Measurements from ENCODE around the gene PCDHGB4. TPM values are rescaled to one million over a fixed set of nuclear protein-coding genes. Genes with fewer than 3 reads are reported as not detected.
A peak's percentile ranks its signal among the peaks of the same experiment; 100 is the strongest.
"Not testable (repeated sequence)": the region's sequence is repeated elsewhere in the genome, so short reads cannot be mapped to it uniquely, and the experiment has no call there.

The PCDHGB4 gene
- total and polyA plus RNA-seq, 10 of the 15 experiments (the other 5 are each of a cell fraction or from before 2014, with no cell fraction given) = 0.02 to 0.20 (median 0.04) TPM; not detected in 4

- no peak overlapping the region for H3K9ac ChIP-seq (ENCODE audit: control insufficient read depth, insufficient read depth, low read length)
- H3K4me3 ChIP-seq = no peak overlapping the region
- FAIRE-seq (no peak), DNase-seq (ENCODE audit: low read depth, low spot score) (no peak), ATAC-seq (peak; percentile 56)
- intact Hi-C loops (cut with micrococcal nuclease; ENCODE audit: unreplicated experiment) (no loop called here), in situ Hi-C loops (cut with MboI) (no loop called here)
- no peaks in the 10 kb centered on the region for H4K20me1 ChIP-seq (ENCODE audit: control insufficient read depth, insufficient read depth)
- H3K9me3 ChIP-seq (replicated peaks; ENCODE audit: control insufficient read depth, insufficient read depth, low read length) = peaks cover 18% of the 10 kb centered on the region; the same call in 2 of the 3 replicates
- TF ChIP-seq PAX8 (IDR thresholded peaks at IDR 0.05) (no peak), HDGF (IDR thresholded peaks at IDR 0.05) (no peak), FOS (IDR thresholded peaks at IDR 0.05; ENCODE audit: borderline replicate concordance, extremely low read depth, insufficient read length) (no peak), RCOR1 (conservative IDR thresholded peaks at IDR 0.05; ENCODE audit: low read depth, low read length) (no peak), ZBTB40 (IDR thresholded peaks at IDR 0.05; ENCODE audit: borderline replicate concordance) (no peak), POLR2A (IDR thresholded peaks at IDR 0.05; ENCODE audit: low read depth, low read length) (no peak), SMAD5 (IDR thresholded peaks at IDR 0.05; ENCODE audit: low read depth) (no peak)
- TF ChIP-seq, protein P1, sequence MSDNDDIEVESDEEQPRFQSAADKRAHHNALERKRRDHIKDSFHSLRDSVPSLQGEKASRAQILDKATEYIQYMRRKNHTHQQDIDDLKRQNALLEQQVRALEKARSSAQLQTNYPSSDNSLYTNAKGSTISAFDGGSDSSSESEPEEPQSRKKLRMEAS (IDR thresholded peaks at IDR 0.05; ENCODE audit: low read depth, low read length) = no peak
- TF ChIP-seq, protein P2, sequence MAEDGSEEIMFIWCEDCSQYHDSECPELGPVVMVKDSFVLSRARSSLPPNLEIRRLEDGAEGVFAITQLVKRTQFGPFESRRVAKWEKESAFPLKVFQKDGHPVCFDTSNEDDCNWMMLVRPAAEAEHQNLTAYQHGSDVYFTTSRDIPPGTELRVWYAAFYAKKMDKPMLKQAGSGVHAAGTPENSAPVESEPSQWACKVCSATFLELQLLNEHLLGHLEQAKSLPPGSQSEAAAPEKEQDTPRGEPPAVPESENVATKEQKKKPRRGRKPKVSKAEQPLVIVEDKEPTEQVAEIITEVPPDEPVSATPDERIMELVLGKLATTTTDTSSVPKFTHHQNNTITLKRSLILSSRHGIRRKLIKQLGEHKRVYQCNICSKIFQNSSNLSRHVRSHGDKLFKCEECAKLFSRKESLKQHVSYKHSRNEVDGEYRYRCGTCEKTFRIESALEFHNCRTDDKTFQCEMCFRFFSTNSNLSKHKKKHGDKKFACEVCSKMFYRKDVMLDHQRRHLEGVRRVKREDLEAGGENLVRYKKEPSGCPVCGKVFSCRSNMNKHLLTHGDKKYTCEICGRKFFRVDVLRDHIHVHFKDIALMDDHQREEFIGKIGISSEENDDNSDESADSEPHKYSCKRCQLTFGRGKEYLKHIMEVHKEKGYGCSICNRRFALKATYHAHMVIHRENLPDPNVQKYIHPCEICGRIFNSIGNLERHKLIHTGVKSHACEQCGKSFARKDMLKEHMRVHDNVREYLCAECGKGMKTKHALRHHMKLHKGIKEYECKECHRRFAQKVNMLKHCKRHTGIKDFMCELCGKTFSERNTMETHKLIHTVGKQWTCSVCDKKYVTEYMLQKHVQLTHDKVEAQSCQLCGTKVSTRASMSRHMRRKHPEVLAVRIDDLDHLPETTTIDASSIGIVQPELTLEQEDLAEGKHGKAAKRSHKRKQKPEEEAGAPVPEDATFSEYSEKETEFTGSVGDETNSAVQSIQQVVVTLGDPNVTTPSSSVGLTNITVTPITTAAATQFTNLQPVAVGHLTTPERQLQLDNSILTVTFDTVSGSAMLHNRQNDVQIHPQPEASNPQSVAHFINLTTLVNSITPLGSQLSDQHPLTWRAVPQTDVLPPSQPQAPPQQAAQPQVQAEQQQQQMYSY (CRISPR knock-in tag; IDR thresholded peaks at IDR 0.05) = no peak
- no peaks in the 10 kb centered on the region; the same call in 1 of the 2 replicates for H3K4me1 ChIP-seq (ENCODE audit: control insufficient read depth, insufficient read depth, low read length)
- BruUV-seq (replicated peaks) = no TSS peak
- peak overlapping the region; percentile 43 for H3K4me2 ChIP-seq (ENCODE audit: control insufficient read depth, insufficient read depth)
- ChIA-PET POLR2A (no interaction called here), RAD21 (ENCODE audit: unreplicated experiment) (interaction anchor here (1.1 to 1.9 kb wide), 5 partner anchors 10 to 82 kb away, joined by 3 to 16 read pairs (median 8); partner anchors contain the start of genes PCDHGA11, PCDHGB3 and PCDHGC5), SMC1A (ENCODE audit: uncharacterized antibody, unreplicated experiment) (interaction anchor here (0.9 to 2.8 kb wide), 10 partner anchors 44 to 132 kb away, joined by 3 to 20 read pairs (median 7); partner anchors contain the start of genes PCDHGB3 and PCDHGC3), CTCF (interaction anchor here (1.1 to 4.2 kb wide), 15 partner anchors 8 to 132 kb away, joined by 3 to 61 read pairs (median 15); partner anchors contain the start of genes PCDHGA10, PCDHGA11, PCDHGB3 and PCDHGB7)
- no peaks in the 10 kb centered on the region for H3K36me3 ChIP-seq (ENCODE audit: control insufficient read depth in 2 of 2, insufficient read depth in 2 of 2, low read length in 1 of 2)
- 61% methylated on average over 37 of the region's 37 CpGs for WGBS (ENCODE audit: insufficient coverage, insufficient replicate concordance, low lambda C conversion rate, missing lambda C conversion rate)
- H3K27ac ChIP-seq (ENCODE audit: control insufficient read depth, insufficient read depth) = no peak overlapping the region
- H2AFZ ChIP-seq (ENCODE audit: control insufficient read depth, low read depth, low read length) = peak overlapping the region; percentile 81; the same call in 1 of the 2 replicates
- no peaks in the 10 kb centered on the region for H3K27me3 ChIP-seq (replicated peaks in 1 of 2; ENCODE audit: control insufficient read depth in 2 of 2, insufficient read depth in 2 of 2, low read length in 1 of 2)
- H3K79me2 ChIP-seq (ENCODE audit: control insufficient read depth, insufficient read depth, low read length) = no peaks in the 10 kb centered on the region
Observed at GRCh38 chr5:141431286-141431685, 43.8 kb downstream of the PCDHGB4 start.

GRCh38 chr5:141432308-141432707, 44.8 kb downstream of the PCDHGB4 start:
- SMC1A ChIA-PET (ENCODE audit: uncharacterized antibody, unreplicated experiment) = interaction anchor here (0.6 kb wide), 1 partner anchor 92 kb away, joined by 3 read pairs; no protein-coding TSS in a partner anchor
- H3K27ac ChIP-seq (ENCODE audit: control insufficient read depth, insufficient read depth); H3K27me3 ChIP-seq (replicated peaks in 1 of 2; ENCODE audit: control insufficient read depth in 2 of 2, insufficient read depth in 2 of 2, low read length in 1 of 2); H4K20me1 ChIP-seq (ENCODE audit: control insufficient read depth, insufficient read depth); FAIRE-seq; H3K4me2 ChIP-seq (ENCODE audit: control insufficient read depth, insufficient read depth); ATAC-seq; DNase-seq (ENCODE audit: low read depth, low spot score); H3K79me2 ChIP-seq (ENCODE audit: control insufficient read depth, insufficient read depth, low read length); BruUV-seq (replicated peaks); H3K4me3 ChIP-seq; H2AFZ ChIP-seq (ENCODE audit: control insufficient read depth, low read depth, low read length); intact Hi-C loops (cut with micrococcal nuclease; ENCODE audit: unreplicated experiment); in situ Hi-C loops (cut with MboI); H3K9ac ChIP-seq (ENCODE audit: control insufficient read depth, insufficient read depth, low read length); RAD21 ChIA-PET (ENCODE audit: unreplicated experiment); H3K4me1 ChIP-seq (ENCODE audit: control insufficient read depth, insufficient read depth, low read length); POLR2A ChIA-PET; H3K36me3 ChIP-seq (ENCODE audit: control insufficient read depth in 2 of 2, insufficient read depth in 2 of 2, low read length in 1 of 2): not testable (repeated sequence)
- 99% methylated on average over 16 of the region's 38 CpGs for WGBS (ENCODE audit: insufficient coverage, insufficient replicate concordance, low lambda C conversion rate, missing lambda C conversion rate)
- CTCF ChIA-PET = interaction anchor here (2.6 to 2.9 kb wide), 2 partner anchors 11 to 131 kb away, joined by 36 to 46 read pairs; partner anchors contain the start of gene PCDHGA11
- H3K9me3 ChIP-seq (replicated peaks; ENCODE audit: control insufficient read depth, insufficient read depth, low read length) = peaks cover 16% of the 10 kb centered on the region; the same call in 2 of the 3 replicates

Data from GM12878 (cell line).